HEK293 (cell line): ENCODE results near the gene OCLN.
"Not testable (repeated sequence)": the region's sequence is repeated elsewhere in the genome, so short reads cannot be mapped to it uniquely, and the experiment has no call there.

Source experiments
- GLI4 ChIP-seq: fragments of 450-650 bp; formaldehyde crosslinking; IDR thresholded peaks from 2 replicates; pipeline ENCODE4 v1.5.1; 2016; ENCODE audit warnings: missing biosample characterization, missing genetic modification characterization
- ZBTB21 ChIP-seq: fragments of 450-650 bp; formaldehyde crosslinking; IDR thresholded peaks from 2 replicates; pipeline ENCODE4 v1.5.1; 2017; ENCODE audit warnings: missing biosample characterization, missing genetic modification characterization
- ZNF140 ChIP-seq: fragments of 450-650 bp; formaldehyde crosslinking; IDR thresholded peaks from 2 replicates; pipeline ENCODE4 v1.5.1; 2016; ENCODE audit warnings: missing biosample characterization, missing genetic modification characterization
- ZNF221 ChIP-seq: fragments of 450-650 bp; formaldehyde crosslinking; IDR thresholded peaks from 2 replicates; pipeline ENCODE4 v1.5.1; 2017; ENCODE audit warnings: missing biosample characterization, missing genetic modification characterization, borderline replicate concordance
- ZNF274 ChIP-seq, 2 experiments: fragments of 200-500 bp in 1 of 2; fragments of 450-650 bp in 1 of 2; sonication (Bioruptor generic) in 1 of 2; formaldehyde crosslinking in 1 of 2; IDR thresholded peaks; 2 replicates each; pipeline versions ENCODE4 v1.5.1 to v1.6.1; 2014 to 2016; ENCODE audit warnings: borderline replicate concordance in 1 of 2, inconsistent platforms in 1 of 2, low read length in 1 of 2, missing biosample characterization in 1 of 2, missing genetic modification characterization in 1 of 2
- ZNF843 ChIP-seq: fragments of 450-650 bp; formaldehyde crosslinking; IDR thresholded peaks from 2 replicates; pipeline ENCODE4 v1.5.1; 2016; ENCODE audit warnings: missing biosample characterization, missing genetic modification characterization
- TF ChIP-seq, protein P1 (sequence below): fragments of 450-650 bp; formaldehyde crosslinking; IDR thresholded peaks from 2 replicates; pipeline ENCODE4 v1.5.1; 2016; ENCODE audit warnings: missing biosample characterization, missing genetic modification characterization
- TF ChIP-seq, protein P2 (sequence below): fragments of 450-650 bp; formaldehyde crosslinking; IDR thresholded peaks from 2 replicates; pipeline ENCODE4 v1.5.1; 2017; ENCODE audit warnings: missing biosample characterization, missing genetic modification characterization
- TF ChIP-seq, protein P3 (sequence below): fragments of 450-650 bp; formaldehyde crosslinking; IDR thresholded peaks from 2 replicates; pipeline ENCODE4 v1.5.1; 2016; ENCODE audit warnings: missing biosample characterization, missing genetic modification characterization

DNA sequence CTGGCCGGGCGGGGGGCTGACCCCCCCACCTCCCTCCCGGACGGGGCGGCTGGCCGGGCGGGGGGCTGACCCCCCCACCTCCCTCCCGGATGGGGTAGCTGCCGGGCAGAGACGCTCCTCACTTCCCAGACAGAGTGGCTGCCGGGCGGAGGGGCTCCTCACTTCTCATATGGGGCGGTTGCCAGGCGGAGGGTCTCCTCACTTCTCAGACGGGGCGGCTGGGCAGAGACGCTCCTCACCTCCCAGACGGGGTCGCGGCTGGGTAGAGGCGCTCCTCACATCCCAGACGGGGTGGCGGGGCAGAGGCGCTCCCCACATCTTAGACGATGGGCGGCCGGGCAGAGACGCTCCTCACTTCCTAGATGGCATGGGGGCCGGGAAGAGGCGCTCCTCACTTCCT is 23.0 kb downstream of the OCLN start:
- TF ChIP-seq, protein P1, sequence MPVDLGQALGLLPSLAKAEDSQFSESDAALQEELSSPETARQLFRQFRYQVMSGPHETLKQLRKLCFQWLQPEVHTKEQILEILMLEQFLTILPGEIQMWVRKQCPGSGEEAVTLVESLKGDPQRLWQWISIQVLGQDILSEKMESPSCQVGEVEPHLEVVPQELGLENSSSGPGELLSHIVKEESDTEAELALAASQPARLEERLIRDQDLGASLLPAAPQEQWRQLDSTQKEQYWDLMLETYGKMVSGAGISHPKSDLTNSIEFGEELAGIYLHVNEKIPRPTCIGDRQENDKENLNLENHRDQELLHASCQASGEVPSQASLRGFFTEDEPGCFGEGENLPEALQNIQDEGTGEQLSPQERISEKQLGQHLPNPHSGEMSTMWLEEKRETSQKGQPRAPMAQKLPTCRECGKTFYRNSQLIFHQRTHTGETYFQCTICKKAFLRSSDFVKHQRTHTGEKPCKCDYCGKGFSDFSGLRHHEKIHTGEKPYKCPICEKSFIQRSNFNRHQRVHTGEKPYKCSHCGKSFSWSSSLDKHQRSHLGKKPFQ (tag by site-specific recombination) = not testable (repeated sequence)
- TF ChIP-seq, protein P2, sequence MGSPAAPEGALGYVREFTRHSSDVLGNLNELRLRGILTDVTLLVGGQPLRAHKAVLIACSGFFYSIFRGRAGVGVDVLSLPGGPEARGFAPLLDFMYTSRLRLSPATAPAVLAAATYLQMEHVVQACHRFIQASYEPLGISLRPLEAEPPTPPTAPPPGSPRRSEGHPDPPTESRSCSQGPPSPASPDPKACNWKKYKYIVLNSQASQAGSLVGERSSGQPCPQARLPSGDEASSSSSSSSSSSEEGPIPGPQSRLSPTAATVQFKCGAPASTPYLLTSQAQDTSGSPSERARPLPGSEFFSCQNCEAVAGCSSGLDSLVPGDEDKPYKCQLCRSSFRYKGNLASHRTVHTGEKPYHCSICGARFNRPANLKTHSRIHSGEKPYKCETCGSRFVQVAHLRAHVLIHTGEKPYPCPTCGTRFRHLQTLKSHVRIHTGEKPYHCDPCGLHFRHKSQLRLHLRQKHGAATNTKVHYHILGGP (tag by site-specific recombination) = not testable (repeated sequence)
- not testable (repeated sequence) for TF ChIP-seq ZNF843; ZBTB21 (tag by site-specific recombination); ZNF140 (tag by site-specific recombination); GLI4; ZNF221 (tag by site-specific recombination); ZNF274 (IDR thresholded peaks at IDR 0.05; ENCODE audit: low read length); ZNF274 (tag by site-specific recombination; IDR thresholded peaks at IDR 0.05; ENCODE audit: borderline replicate concordance)
- TF ChIP-seq, protein P3, sequence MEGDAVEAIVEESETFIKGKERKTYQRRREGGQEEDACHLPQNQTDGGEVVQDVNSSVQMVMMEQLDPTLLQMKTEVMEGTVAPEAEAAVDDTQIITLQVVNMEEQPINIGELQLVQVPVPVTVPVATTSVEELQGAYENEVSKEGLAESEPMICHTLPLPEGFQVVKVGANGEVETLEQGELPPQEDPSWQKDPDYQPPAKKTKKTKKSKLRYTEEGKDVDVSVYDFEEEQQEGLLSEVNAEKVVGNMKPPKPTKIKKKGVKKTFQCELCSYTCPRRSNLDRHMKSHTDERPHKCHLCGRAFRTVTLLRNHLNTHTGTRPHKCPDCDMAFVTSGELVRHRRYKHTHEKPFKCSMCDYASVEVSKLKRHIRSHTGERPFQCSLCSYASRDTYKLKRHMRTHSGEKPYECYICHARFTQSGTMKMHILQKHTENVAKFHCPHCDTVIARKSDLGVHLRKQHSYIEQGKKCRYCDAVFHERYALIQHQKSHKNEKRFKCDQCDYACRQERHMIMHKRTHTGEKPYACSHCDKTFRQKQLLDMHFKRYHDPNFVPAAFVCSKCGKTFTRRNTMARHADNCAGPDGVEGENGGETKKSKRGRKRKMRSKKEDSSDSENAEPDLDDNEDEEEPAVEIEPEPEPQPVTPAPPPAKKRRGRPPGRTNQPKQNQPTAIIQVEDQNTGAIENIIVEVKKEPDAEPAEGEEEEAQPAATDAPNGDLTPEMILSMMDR (tag by site-specific recombination) = not testable (repeated sequence)
